Activated naive CD8-positive, alpha-beta T cell treated with anti-CD3 and anti-CD28 coated beads, Interleukin-2, amount 10 ng/mL, durations not matched to agents 7 days and 5 days (primary cell): ENCODE results near the gene KRTAP10-5. TPM values are rescaled to one million over a fixed set of nuclear protein-coding genes. Genes with fewer than 3 reads are reported as not detected.
A peak's percentile ranks its signal among the peaks of the same experiment; 100 is the strongest.
"Not testable (repeated sequence)": the region's sequence is repeated elsewhere in the genome, so short reads cannot be mapped to it uniquely, and the experiment has no call there.

Source experiments
- ATAC-seq: fragments of 150-1000 bp; cut with Tn5 transposase; one replicate; pipeline ENCODE4 v1.10.0; 2021; ENCODE audit warnings: low read depth, moderate library complexity
- POLR2A ChIA-PET: fragments of 350-600 bp; sonication (Branson Sonifier 250); formaldehyde crosslinking; loops from one replicate; lab custom pipeline; 2021; ENCODE audit warnings: antibody characterized with exemption; lab: Charles Lee
- DNase-seq: peaks from one replicate; pipeline ENCODE4 v3.0.0; 2021
- H3K27ac Mint-ChIP-seq: one replicate; pipeline ENCODE4 v1.8.0; 2022; ENCODE audit warnings: mild to moderate bottlenecking, mixed read lengths
- H3K27me3 Mint-ChIP-seq: one replicate; pipeline ENCODE4 v1.8.0; 2022; ENCODE audit warnings: mild to moderate bottlenecking, moderate library complexity, mixed read lengths
- H3K36me3 Mint-ChIP-seq: one replicate; pipeline ENCODE4 v1.8.0; 2021; ENCODE audit warnings: mild to moderate bottlenecking, mixed read lengths
- H3K4me1 Mint-ChIP-seq: one replicate; pipeline ENCODE4 v1.8.0; 2021; ENCODE audit warnings: mixed read lengths
- H3K4me3 Mint-ChIP-seq: one replicate; pipeline ENCODE4 v1.8.0; 2022; ENCODE audit warnings: mild to moderate bottlenecking, moderate library complexity, mixed read lengths
- H3K9me3 Mint-ChIP-seq: one replicate; pipeline ENCODE4 v1.8.0; 2021; ENCODE audit warnings: mixed read lengths
- total RNA-seq, 2 experiments: library from RNA; stranded (reverse); gene quantifications; one replicate each; pipeline ENCODE4 v1.2.3, GENCODE V29; 2021

Gene KRTAP10-5
- total RNA-seq, 2 experiments from 2014 or later, result not detected

DNA sequence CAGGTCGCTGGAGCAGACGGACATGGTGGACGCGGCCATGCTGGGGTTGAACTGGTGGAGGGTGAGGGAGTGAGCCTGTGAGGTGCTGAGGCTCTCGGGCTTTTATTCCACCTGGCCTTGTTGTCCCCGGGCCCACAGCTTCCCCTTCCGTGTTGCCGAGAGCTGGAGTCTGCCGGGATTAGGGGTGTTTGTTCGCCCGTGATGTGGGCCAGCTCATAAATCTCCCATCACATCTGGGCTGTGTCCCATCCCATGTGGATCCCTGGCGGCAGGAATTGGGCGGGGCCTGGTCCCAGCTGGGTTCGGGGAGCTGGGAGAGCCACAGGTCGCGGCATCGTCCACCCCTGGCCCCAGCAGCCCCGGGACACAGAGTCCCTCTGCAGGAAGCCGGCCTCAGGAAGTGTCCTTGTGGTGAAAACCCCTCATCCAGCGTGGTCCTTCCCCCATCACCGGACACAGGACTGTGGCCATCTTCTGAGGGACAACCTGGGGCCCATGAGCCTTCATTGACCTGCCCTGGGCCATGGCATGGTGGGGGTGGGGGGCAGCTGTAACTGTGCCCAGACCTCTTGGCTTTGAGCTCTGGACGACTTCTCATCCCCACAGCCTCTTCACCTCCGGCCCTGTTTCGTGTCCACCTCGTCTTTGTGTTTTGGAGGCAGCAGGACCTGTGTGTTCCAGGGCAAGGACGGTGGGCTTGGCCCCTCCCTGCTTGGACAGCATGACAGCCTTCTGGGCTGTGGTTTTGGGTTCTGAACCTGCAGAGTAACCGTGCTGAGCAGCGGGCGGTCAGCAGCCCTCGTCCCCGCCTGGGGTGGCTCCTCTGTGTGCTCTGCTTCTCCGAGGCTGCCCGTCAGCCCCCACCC is 12.3 kb upstream of the KRTAP10-5 start, which contains the start of gene KRTAP10-6:
Gene KRTAP10-6, minus strand, starts transcription at position 60 of the 866 bp plus-strand sequence. Its CDS starts 21 bp downstream, at position 39.
- peaks cover 1% of the 10 kb centered on the region for H3K4me1 Mint-ChIP-seq
- no peak within 1 kb of the TSS for H3K27ac Mint-ChIP-seq
- H3K27me3 Mint-ChIP-seq, result peaks cover 4% of the 10 kb centered on the region
- ATAC-seq, result no peak
- no peaks in the 10 kb centered on the region for H3K9me3 Mint-ChIP-seq
- H3K36me3 Mint-ChIP-seq, result no peaks in the 10 kb centered on the region
- POLR2A ChIA-PET, result no interaction called here
- no peak within 1 kb of the TSS for H3K4me3 Mint-ChIP-seq
- DNase-seq, result no peak

DNA sequence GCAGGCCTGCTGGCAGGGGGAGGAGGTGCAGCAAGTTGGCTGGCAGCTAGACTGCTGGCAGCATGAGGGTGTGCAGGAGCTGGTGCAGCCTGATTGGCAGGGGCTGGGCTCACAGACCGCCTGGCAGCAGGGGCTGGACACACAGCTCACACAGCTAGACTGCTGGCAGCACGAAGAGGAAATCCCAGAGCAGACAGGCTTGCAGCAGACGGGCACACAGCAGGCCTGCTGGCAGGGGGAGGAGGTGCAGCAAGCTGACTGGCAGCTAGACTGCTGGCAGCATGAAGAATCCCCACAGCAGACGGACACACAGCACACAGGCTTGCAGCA is 11.4 kb upstream of the KRTAP10-5 start:
- H3K4me3 Mint-ChIP-seq, H3K27me3 Mint-ChIP-seq, ATAC-seq, DNase-seq, POLR2A ChIA-PET, H3K27ac Mint-ChIP-seq, H3K36me3 Mint-ChIP-seq, H3K4me1 Mint-ChIP-seq, H3K9me3 Mint-ChIP-seq: not testable (repeated sequence)

DNA sequence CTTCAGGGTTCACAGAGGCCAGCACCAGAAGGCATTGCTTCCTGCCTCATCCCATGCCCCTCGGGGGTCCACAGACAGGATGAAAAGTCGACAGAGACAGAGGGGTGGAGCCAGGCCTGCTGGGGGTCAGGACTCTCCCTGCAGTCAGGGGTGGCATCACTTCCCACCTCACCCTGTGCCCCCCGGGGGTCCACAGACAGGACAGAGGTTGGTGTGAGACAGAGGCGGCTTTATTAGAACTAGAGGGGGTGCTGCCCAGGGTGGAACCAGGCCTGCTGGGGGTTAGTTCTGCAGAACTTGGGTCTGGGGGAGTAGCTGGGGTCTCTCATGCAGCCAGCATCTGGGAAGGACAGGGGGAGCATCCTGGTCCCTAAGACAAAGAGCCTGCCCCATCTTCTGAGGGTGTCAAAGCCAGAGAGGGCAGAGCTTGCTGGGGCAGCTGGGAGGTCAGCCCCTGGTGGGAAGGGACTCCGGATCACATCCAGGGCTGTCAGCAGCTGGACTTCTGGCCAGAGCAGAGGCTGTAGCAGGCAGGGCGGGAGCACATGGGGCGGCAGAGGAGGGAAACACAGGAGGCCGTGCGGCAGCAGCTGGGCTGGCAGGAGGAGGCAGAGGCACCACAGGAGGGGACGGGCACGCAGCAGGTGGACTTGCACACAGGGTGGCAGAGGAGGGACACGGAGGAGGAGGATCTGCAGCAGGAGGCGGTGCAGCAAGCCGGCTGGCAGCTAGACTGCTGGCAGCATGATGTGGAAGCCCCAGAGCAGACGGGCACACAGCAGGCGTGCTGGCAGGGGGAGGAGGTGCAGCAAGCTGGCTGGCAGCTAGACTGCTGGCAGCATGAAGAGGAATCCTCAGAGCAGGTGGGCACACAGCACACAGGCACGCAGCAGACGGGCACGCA is 10.7 kb upstream of the KRTAP10-5 start:
- POLR2A ChIA-PET, ATAC-seq, H3K4me1 Mint-ChIP-seq, H3K36me3 Mint-ChIP-seq, H3K9me3 Mint-ChIP-seq, H3K4me3 Mint-ChIP-seq, H3K27ac Mint-ChIP-seq, DNase-seq: not testable (repeated sequence)
- H3K27me3 Mint-ChIP-seq, result peaks cover 13% of the 10 kb centered on the region

DNA sequence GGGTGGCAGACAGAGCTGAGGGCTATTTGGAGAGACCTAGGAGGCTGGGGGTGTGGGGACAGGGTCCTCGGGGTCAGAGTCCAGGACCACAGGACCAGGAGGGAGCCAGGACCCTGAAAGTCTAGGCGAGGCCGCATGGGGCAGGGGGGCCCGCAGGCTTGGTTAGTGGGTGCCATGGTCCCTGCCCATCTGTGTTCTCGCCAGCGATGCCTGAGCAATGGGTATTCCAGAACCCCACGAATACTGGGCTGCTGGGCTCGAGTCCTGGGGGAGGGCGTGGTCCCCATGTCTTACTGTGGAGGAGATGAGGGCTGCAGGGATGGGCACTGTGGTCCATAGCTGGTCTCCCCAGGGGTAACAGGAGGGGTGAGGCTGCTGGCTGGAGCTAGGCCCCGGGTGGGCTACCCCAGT is 9.9 kb upstream of the KRTAP10-5 start:
- POLR2A ChIA-PET, result no interaction called here
- H3K36me3 Mint-ChIP-seq, result no peaks in the 10 kb centered on the region
- ATAC-seq (no peak), DNase-seq (no peak)
- H3K4me1 Mint-ChIP-seq, result peaks cover 1% of the 10 kb centered on the region
- H3K27me3 Mint-ChIP-seq, result peaks cover 18% of the 10 kb centered on the region
- H3K4me3 Mint-ChIP-seq, result no peak overlapping the region
- H3K9me3 Mint-ChIP-seq, result no peaks in the 10 kb centered on the region
- H3K27ac Mint-ChIP-seq, result no peak overlapping the region

DNA sequence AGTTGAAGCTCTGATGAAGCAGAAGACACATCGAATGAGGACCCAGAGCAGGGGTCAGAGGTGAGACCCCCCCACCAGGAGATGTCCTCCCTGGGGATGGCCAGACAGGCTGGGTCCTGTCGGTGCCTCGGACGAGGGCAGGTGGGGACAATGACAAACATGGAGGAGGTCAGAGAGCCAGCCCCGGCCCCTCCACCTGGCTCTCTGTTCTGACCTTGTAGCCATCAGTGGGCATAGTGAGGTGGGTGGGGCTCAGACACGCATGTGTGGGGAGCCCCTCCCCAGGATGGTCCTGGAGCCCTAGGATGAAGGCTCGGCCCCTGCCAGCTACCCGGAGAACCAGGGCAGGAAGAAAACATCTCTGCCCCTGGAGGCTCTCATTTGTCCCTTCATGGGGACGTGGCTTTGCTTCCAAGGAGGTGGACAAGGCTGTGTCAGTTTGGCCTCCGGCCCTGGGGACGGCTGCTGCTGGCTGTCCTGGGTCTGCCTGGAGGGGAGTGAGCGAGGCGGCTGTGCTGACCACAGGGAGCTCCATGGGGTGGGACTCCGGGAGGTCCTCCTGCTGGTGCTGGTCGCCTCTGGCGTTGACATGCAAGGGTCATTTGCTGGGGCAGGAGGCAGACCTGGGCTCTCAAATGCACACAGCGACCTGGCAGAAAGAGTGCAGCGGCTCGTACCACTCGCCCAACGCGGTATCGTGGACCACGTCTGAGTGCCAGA is 9.3 kb upstream of the KRTAP10-5 start:
- POLR2A ChIA-PET, result no interaction called here
- no peak for DNase-seq
- Mint-ChIP-seq H3K4me3 (no peak overlapping the region), H3K9me3 (no peaks in the 10 kb centered on the region), H3K4me1 (peaks cover 1% of the 10 kb centered on the region), H3K36me3 (no peaks in the 10 kb centered on the region), H3K27me3 (peaks cover 21% of the 10 kb centered on the region), H3K27ac (no peak overlapping the region)
- no peak for ATAC-seq

DNA sequence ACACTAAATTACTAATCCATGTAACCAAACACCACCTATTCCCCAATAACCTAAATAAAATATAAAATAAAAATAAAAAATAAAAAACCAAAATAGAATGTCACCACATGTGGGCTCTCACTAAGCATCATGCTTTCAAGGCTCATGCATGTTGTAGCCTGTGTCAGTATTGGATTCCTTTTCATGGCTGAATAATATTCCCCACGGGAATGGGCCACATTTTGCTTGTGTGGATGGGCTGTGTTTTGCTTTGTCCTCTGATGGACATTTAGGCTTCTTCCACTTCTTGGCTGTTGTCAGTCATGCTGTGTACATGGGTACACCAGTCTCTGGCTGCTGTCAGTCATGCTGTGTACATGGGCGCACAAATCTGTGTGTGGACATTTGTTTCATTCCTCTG is 8.7 kb upstream of the KRTAP10-5 start:
- H3K27ac Mint-ChIP-seq, result no peak overlapping the region
- DNase-seq, result no peak
- H3K4me1 Mint-ChIP-seq, result peaks cover 1% of the 10 kb centered on the region
- POLR2A ChIA-PET, result no interaction called here
- no peaks in the 10 kb centered on the region for H3K9me3 Mint-ChIP-seq
- H3K27me3 Mint-ChIP-seq, result peaks cover 21% of the 10 kb centered on the region
- H3K36me3 Mint-ChIP-seq, result no peaks in the 10 kb centered on the region
- no peak overlapping the region for H3K4me3 Mint-ChIP-seq
- no peak for ATAC-seq

DNA sequence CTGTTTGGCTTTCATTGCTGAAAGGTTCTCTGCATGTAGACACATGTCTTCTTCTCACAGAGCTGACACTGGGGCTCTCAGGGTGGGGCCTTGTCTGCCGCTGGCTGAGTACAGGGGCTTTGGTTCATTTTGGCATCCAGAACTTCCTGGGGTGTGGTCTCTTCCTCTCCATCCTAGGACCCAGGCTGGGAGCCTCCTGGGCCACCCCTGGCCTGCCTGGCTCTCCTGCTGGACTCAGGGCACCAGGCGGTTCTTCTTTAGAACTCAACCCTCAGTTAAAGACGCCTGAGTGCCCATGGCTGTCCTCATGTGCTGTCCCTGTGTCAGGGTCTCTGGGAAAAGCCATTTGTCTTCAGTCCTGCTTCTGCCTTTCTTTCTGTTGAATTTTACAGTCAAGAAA is 5.5 kb upstream of the KRTAP10-5 start:
- Mint-ChIP-seq H3K4me1 (no peaks in the 10 kb centered on the region), H3K4me3 (no peak overlapping the region), H3K9me3 (peaks cover 9% of the 10 kb centered on the region), H3K27ac (no peak overlapping the region), H3K36me3 (peaks cover 2% of the 10 kb centered on the region), H3K27me3 (peaks cover 25% of the 10 kb centered on the region)
- ATAC-seq, result no peak
- POLR2A ChIA-PET, result no interaction called here
- DNase-seq, result no peak

DNA sequence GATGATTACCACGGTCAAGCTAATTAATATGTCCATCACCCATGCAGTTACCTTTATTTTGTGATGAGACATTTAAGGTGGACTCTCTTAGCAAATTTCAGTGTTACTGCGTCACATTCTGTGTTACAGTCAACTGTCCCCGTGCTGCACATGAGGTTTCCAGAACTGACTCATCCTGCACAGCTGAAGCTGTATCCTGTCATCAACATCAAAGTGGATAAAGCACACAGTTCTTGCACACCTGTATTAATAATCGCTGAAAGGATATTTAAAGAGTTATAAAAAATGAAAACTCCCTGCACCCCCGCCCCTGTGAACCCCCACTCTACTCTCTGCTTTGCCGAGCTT is 3.4 kb upstream of the KRTAP10-5 start:
- DNase-seq (no peak), ATAC-seq (peak; percentile 45)
- H3K27ac Mint-ChIP-seq, result no peak overlapping the region
- no peak overlapping the region for H3K4me3 Mint-ChIP-seq
- peaks cover 28% of the 10 kb centered on the region for H3K27me3 Mint-ChIP-seq
- POLR2A ChIA-PET, result no interaction called here
- peaks cover 2% of the 10 kb centered on the region for H3K36me3 Mint-ChIP-seq
- no peaks in the 10 kb centered on the region for H3K4me1 Mint-ChIP-seq
- H3K9me3 Mint-ChIP-seq, result peaks cover 15% of the 10 kb centered on the region

DNA sequence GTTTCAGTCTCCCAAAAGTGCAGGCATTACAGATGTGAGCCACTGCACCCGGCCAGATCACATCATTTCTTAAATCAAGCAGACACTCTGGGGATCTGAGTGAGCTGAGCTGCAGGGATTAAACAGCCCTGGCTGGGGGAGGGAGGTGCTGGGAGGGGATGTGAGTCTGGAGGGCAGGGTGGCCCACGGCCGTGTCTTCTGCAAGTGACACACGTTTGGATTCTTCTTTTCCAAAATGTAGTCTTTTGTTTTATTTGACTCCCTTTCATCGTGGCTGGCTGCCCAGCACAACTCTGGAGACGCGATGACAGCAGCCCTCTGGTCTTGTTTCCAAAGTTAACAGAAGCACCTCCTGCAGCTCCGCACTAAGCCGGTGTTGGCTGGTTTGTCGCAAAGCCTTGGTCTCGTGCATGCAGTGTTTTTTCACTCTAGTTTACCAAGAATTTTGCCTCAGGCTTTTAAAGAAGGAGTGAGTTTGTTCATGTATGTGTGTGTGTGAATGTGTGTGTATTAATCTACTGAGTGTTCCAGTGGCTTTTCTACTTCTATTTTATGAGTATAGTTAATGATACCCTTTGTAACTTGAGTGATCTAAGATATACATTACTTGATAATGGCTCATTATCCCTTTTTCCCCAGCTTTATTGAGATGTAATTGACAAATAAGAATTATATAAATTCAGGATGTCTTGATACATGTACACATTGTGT is 2.8 kb upstream of the KRTAP10-5 start:
- no peak for DNase-seq
- peaks cover 2% of the 10 kb centered on the region for H3K36me3 Mint-ChIP-seq
- no peak overlapping the region for H3K4me3 Mint-ChIP-seq
- peaks cover 28% of the 10 kb centered on the region for H3K27me3 Mint-ChIP-seq
- no peak for ATAC-seq
- H3K4me1 Mint-ChIP-seq, result no peaks in the 10 kb centered on the region
- H3K27ac Mint-ChIP-seq, result no peak overlapping the region
- POLR2A ChIA-PET, result no interaction called here
- H3K9me3 Mint-ChIP-seq, result peaks cover 16% of the 10 kb centered on the region

DNA sequence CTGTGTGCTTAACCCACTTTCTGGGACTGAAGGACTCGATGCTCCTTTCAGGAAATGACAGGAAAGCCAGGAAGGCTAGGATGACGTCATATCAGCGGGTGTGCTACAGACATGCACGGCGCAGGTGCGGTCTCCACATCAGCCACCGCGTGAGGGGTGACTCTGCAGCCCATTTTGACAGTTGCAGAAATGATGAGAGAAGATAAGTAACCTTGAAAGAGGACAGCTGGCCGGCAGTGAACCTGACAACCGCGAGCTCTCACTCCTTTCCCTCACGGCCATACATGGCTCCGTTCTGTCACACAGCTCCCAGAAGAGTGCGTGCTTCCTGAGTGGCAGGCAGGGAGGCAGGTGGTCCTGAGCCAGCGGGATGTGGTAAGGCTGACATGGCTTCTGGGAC is 1.7 kb upstream of the KRTAP10-5 start:
- Mint-ChIP-seq H3K9me3 (peaks cover 23% of the 10 kb centered on the region), H3K27ac (no peak overlapping the region), H3K27me3 (peaks cover 19% of the 10 kb centered on the region), H3K4me1 (no peaks in the 10 kb centered on the region), H3K36me3 (peaks cover 2% of the 10 kb centered on the region), H3K4me3 (no peak overlapping the region)
- POLR2A ChIA-PET, result no interaction called here
- ATAC-seq (no peak), DNase-seq (no peak)

DNA sequence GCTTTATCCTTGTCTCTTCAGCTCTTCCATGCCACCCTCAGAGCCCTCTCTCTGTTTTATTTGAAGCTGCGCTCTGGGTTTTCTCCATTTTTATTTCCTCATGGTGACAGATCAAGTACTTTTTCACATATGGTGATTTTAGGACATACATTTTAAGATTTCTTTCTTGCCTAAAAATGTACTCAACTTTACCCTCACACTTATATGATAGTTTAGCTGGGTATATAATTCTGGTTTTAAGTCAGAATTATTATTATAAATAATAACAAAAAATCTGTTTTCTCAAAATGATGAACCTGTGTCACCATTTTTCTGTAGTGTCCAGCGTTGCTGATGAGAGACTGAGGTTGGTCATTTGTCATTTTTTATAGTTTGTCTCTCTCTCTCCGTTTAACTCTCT is 754 bp upstream of the KRTAP10-5 start:
- ATAC-seq (no peak), DNase-seq (no peak)
- Mint-ChIP-seq H3K27ac (no peak overlapping the region), H3K27me3 (peaks cover 15% of the 10 kb centered on the region), H3K4me1 (no peaks in the 10 kb centered on the region), H3K36me3 (peaks cover 2% of the 10 kb centered on the region), H3K4me3 (no peak overlapping the region), H3K9me3 (peaks cover 26% of the 10 kb centered on the region)
- POLR2A ChIA-PET, result no interaction called here

DNA sequence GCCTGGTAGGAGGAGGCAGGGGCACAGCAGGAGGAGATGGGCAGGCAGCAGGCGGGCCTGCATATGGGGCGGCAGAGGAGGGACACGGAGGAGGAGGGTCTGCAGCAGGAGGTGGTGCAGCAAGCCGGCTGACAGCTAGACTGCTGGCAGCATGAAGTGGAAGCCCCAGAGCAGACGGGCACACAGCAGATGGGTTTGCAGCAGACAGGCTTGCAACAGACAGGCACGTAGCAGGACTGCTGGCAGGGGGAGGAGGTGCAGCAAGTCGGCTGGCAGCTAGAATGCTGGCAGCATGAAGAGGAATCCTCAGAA is 615 bp downstream of the KRTAP10-5 start:
- peaks cover 2% of the 10 kb centered on the region for H3K36me3 Mint-ChIP-seq
- H3K9me3 Mint-ChIP-seq, result peaks cover 31% of the 10 kb centered on the region
- H3K4me3 Mint-ChIP-seq, result no peak overlapping the region
- POLR2A ChIA-PET, result no interaction called here
- no peak overlapping the region for H3K27ac Mint-ChIP-seq
- DNase-seq (no peak), ATAC-seq (no peak)
- no peaks in the 10 kb centered on the region for H3K4me1 Mint-ChIP-seq
- peaks cover 7% of the 10 kb centered on the region for H3K27me3 Mint-ChIP-seq
